ENCODE results near the gene SLBP.

SLBP gene

GRCh38 chr4:1690698-1691097 lies 21.4 kb downstream of the SLBP start:
- Histone ChIP-seq H3K36me3 (ENCODE audit: control insufficient read depth in 1 of 2, insufficient read depth in 2 of 2, low read length in 2 of 2) (peaks cover 4 to 47% of the 10 kb centered on the region in 2 donors), H3K4me3 (ENCODE audit: low read depth in 1 of 2, low read length in 2 of 2) (no peak overlapping the region), H3K9ac (ENCODE audit: low read depth in 1 of 2, low read length in 2 of 2) (no peak overlapping the region), H3K27ac (ENCODE audit: low read depth, low read length) (no peak overlapping the region), H3K27me3 (ENCODE audit: control insufficient read depth in 1 of 2, insufficient read depth in 2 of 2, low read length in 2 of 2) (no peaks in the 10 kb centered on the region), H3K4me1 (ENCODE audit: control insufficient read depth in 1 of 2, insufficient read depth in 2 of 2, low read length in 2 of 2) (no peaks in the 10 kb centered on the region), H3K9me3 (ENCODE audit: control insufficient read depth in 1 of 2, low read length in 2 of 2) (no peaks in the 10 kb centered on the region)

DNA sequence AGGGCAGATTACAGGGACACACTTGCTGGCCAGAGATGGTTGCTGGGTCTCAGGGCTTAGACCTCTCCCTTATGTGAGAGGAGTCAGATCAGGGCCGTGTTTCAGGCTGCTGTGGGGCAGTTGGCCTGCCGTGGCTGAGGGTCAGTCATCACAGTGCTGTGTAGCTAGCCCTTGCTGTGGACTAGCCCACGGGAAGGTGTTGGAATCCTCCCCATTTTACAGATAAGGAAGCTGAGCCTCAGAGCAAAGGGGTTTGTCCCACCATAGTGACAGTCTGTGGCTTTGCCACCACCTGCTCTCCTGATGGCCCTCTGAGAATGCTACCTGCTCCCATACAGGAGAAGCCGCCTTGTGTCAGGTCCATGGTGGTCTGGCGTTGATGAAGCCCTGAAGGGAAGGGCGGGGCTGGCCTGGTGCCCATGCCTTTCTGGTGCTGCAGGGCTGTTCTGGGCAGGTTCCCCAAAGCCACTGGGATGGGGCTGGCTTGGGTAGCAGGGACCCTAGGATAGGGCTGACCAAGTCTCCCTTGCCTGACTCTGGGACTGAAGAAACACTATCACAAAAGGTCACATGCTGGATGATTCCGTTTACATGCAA lies 25.6 kb downstream of the SLBP start:
- H3K27me3 ChIP-seq (ENCODE audit: control insufficient read depth in 1 of 2, insufficient read depth in 2 of 2, low read length in 2 of 2), result no peaks in the 10 kb centered on the region
- H3K4me1 ChIP-seq (ENCODE audit: control insufficient read depth in 1 of 2, insufficient read depth in 2 of 2, low read length in 2 of 2), result peaks cover 0 to 10% of the 10 kb centered on the region in 2 donors
- no peak overlapping the region for H3K27ac ChIP-seq (ENCODE audit: low read depth, low read length)
- H3K9me3 ChIP-seq (ENCODE audit: control insufficient read depth in 1 of 2, low read length in 2 of 2), result no peaks in the 10 kb centered on the region
- no peak overlapping the region for H3K9ac ChIP-seq (ENCODE audit: low read depth in 1 of 2, low read length in 2 of 2)
- H3K36me3 ChIP-seq (ENCODE audit: control insufficient read depth in 1 of 2, insufficient read depth in 2 of 2, low read length in 2 of 2), result peaks cover 0 to 13% of the 10 kb centered on the region in 2 donors
- no peak overlapping the region for H3K4me3 ChIP-seq (ENCODE audit: low read depth in 1 of 2, low read length in 2 of 2)

DNA sequence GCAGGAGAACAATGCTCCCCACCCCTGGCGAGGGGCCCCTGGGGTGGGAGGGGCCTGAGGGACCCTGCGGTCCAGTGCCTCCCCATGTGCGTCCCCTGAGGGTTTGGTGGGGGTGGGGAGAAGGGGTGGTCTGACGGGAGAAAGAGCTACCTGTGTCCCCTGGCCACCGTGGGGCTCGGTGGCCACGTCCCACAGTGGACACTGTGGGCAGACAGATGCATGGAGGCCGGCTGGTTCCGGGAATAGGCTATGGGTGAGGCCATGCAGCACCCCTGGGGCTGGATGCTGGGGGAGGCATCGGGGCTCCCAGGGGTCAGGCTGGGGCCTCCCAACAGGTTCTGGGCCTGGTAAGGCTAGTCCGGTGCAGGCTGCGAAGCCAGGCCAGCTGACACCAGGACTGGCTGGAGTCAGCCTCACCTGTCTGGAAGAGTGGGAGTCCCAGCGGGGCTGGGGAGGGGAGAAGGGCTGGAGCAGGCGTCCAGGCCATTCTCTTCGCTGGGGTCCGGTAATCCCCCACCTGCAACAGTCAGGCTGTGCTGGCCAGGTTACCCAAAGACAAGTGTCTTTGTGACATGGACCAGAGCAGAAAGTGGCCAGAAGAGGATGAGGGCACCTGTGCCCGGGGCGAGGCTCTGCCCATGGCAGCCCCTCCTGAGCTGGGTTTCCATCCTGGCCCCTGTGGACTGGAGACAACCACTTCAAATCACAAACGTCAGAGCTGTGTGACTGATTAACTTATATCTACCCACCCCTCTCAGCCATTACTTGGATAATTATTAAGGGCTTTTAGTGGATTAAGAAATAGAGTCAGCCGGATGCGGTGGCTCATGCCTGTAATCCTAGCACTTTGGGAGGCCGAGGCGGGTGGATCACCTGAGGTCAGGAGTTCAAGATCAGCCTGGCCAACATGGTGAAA lies 26.6 kb downstream of the SLBP start:
- Histone ChIP-seq H3K27ac (ENCODE audit: low read depth, low read length) (peak overlapping the region; percentile 1), H3K4me3 (ENCODE audit: low read depth in 1 of 2, low read length in 2 of 2) (peak overlapping the region; percentile 58 to 66), H3K9ac (ENCODE audit: low read depth in 1 of 2, low read length in 2 of 2) (peak overlapping the region in 1 of 2 donors; percentile 59), H3K27me3 (ENCODE audit: control insufficient read depth in 1 of 2, insufficient read depth in 2 of 2, low read length in 2 of 2) (no peaks in the 10 kb centered on the region), H3K9me3 (ENCODE audit: control insufficient read depth in 1 of 2, low read length in 2 of 2) (no peaks in the 10 kb centered on the region), H3K4me1 (ENCODE audit: control insufficient read depth in 1 of 2, insufficient read depth in 2 of 2, low read length in 2 of 2) (peaks cover 0 to 10% of the 10 kb centered on the region in 2 donors), H3K36me3 (ENCODE audit: control insufficient read depth in 1 of 2, insufficient read depth in 2 of 2, low read length in 2 of 2) (peaks cover 0 to 3% of the 10 kb centered on the region in 2 donors)

- Histone ChIP-seq H3K4me1 (ENCODE audit: control insufficient read depth in 1 of 2, insufficient read depth in 2 of 2, low read length in 2 of 2) (peaks cover 0 to 10% of the 10 kb centered on the region in 2 donors), H3K27ac (ENCODE audit: low read depth, low read length) (no peak overlapping the region), H3K4me3 (ENCODE audit: low read depth in 1 of 2, low read length in 2 of 2) (peak overlapping the region; percentile 58 to 66), H3K9me3 (ENCODE audit: control insufficient read depth in 1 of 2, low read length in 2 of 2) (no peaks in the 10 kb centered on the region), H3K36me3 (ENCODE audit: control insufficient read depth in 1 of 2, insufficient read depth in 2 of 2, low read length in 2 of 2) (no peaks in the 10 kb centered on the region), H3K27me3 (ENCODE audit: control insufficient read depth in 1 of 2, insufficient read depth in 2 of 2, low read length in 2 of 2) (no peaks in the 10 kb centered on the region), H3K9ac (ENCODE audit: low read depth in 1 of 2, low read length in 2 of 2) (peak overlapping the region; percentile 43 to 59)
These were observed 27.4 kb downstream of the SLBP start for GRCh38 chr4:1684506-1685234.

DNA sequence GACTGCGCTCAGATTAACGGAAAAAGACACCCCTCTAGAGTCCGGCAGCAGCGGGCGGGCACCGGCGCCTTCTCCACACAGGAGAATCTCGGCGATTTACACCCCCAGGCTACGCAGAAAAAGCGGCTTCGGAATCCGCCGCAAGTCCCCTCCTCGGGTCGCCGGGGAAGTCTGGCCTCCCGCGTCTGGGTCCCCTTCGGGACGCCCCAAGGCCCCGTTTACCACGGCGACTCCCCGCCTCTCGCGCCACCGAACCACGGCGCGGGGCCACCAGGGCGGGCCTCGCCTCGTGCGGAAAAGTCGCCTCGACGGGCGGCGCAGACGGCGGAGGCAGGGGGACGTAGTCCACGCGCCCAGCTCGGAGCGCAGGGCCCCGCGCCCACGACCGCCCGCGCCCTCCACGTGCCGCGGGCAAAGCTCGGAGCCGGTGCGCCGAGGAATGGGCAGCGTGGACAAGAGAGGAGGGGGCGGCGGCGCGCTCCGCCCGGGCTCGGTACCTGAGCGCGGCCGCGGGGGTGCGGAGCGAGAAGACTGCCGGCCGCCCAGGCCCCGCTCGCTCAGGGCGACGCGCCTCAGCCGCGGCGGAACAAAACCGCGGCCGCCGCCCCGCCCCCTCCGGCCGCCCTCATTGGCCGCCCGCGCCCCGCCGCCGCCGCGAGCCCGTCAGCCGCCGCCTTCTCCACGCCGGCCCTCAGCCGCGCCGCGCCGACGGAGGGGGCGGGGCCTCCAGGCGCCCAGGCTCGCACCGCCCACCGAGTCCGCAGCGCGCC lies 28.2 kb downstream of the SLBP start, which contains the start of gene FAM53A:
FAM53A (minus strand) TSS at position 578 of the 770 bp plus-strand sequence. CDS start 15,572 bp downstream, outside the sequence.
- Histone ChIP-seq H3K27ac (ENCODE audit: low read depth, low read length) (peak within 1 kb of the TSS; percentile 10), H3K9me3 (ENCODE audit: control insufficient read depth in 1 of 2, low read length in 2 of 2) (no peaks in the 10 kb centered on the region), H3K27me3 (ENCODE audit: control insufficient read depth in 1 of 2, insufficient read depth in 2 of 2, low read length in 2 of 2) (no peaks in the 10 kb centered on the region), H3K36me3 (ENCODE audit: control insufficient read depth in 1 of 2, insufficient read depth in 2 of 2, low read length in 2 of 2) (no peaks in the 10 kb centered on the region), H3K9ac (ENCODE audit: low read depth in 1 of 2, low read length in 2 of 2) (peak within 1 kb of the TSS; percentile 57 to 59), H3K4me3 (ENCODE audit: low read depth in 1 of 2, low read length in 2 of 2) (peak within 1 kb of the TSS; percentile 58 to 69), H3K4me1 (ENCODE audit: control insufficient read depth in 1 of 2, insufficient read depth in 2 of 2, low read length in 2 of 2) (peaks cover 0 to 10% of the 10 kb centered on the region in 2 donors)

GRCh38 chr4:1683261-1683735 lies 28.8 kb downstream of the SLBP start:
- H3K9ac ChIP-seq (ENCODE audit: low read depth in 1 of 2, low read length in 2 of 2), result peak overlapping the region; percentile 1 to 57
- no peaks in the 10 kb centered on the region for H3K36me3 ChIP-seq (ENCODE audit: control insufficient read depth in 1 of 2, insufficient read depth in 2 of 2, low read length in 2 of 2)
- peaks cover 0 to 10% of the 10 kb centered on the region in 2 donors for H3K4me1 ChIP-seq (ENCODE audit: control insufficient read depth in 1 of 2, insufficient read depth in 2 of 2, low read length in 2 of 2)
- H3K27me3 ChIP-seq (ENCODE audit: control insufficient read depth in 1 of 2, insufficient read depth in 2 of 2, low read length in 2 of 2), result no peaks in the 10 kb centered on the region
- no peak overlapping the region for H3K27ac ChIP-seq (ENCODE audit: low read depth, low read length)
- no peaks in the 10 kb centered on the region for H3K9me3 ChIP-seq (ENCODE audit: control insufficient read depth in 1 of 2, low read length in 2 of 2)
- peak overlapping the region; percentile 55 to 69 for H3K4me3 ChIP-seq (ENCODE audit: low read depth in 1 of 2, low read length in 2 of 2)

- Histone ChIP-seq H3K36me3 (ENCODE audit: control insufficient read depth in 1 of 2, insufficient read depth in 2 of 2, low read length in 2 of 2) (no peaks in the 10 kb centered on the region), H3K4me1 (ENCODE audit: control insufficient read depth in 1 of 2, insufficient read depth in 2 of 2, low read length in 2 of 2) (peaks cover 0 to 10% of the 10 kb centered on the region in 2 donors), H3K27ac (ENCODE audit: low read depth, low read length) (no peak overlapping the region), H3K9me3 (ENCODE audit: control insufficient read depth in 1 of 2, low read length in 2 of 2) (no peaks in the 10 kb centered on the region), H3K9ac (ENCODE audit: low read depth in 1 of 2, low read length in 2 of 2) (peak overlapping the region; percentile 1 to 57), H3K4me3 (ENCODE audit: low read depth in 1 of 2, low read length in 2 of 2) (peak overlapping the region; percentile 55 to 69), H3K27me3 (ENCODE audit: control insufficient read depth in 1 of 2, insufficient read depth in 2 of 2, low read length in 2 of 2) (no peaks in the 10 kb centered on the region)
These were observed 29.3 kb downstream of the SLBP start for GRCh38 chr4:1682860-1683259.

DNA sequence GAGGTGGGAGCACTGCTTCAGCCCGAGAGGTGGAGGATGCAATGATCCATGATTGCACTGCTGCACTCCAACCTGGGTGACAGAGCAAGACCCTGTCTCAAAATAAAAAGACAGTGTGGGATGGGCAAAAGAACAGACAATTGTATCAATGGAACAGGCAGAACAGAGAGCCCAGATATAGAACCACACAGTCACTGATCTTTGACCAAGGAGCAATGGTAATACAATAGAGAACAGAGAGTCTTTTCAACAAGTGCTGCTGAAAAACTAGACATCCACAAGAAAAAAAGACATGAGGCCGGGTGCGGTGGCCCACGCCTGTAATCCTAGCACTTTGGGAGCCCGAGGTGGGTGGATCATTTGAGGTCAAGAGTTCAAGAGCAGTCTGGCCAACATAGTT lies 33.9 kb downstream of the SLBP start:
- Histone ChIP-seq H3K27me3 (ENCODE audit: control insufficient read depth in 1 of 2, insufficient read depth in 2 of 2, low read length in 2 of 2) (no peaks in the 10 kb centered on the region), H3K9ac (ENCODE audit: low read depth in 1 of 2, low read length in 2 of 2) (no peak overlapping the region), H3K27ac (ENCODE audit: low read depth, low read length) (no peak overlapping the region), H3K9me3 (ENCODE audit: control insufficient read depth in 1 of 2, low read length in 2 of 2) (no peaks in the 10 kb centered on the region), H3K4me3 (ENCODE audit: low read depth in 1 of 2, low read length in 2 of 2) (no peak overlapping the region), H3K4me1 (ENCODE audit: control insufficient read depth in 1 of 2, insufficient read depth in 2 of 2, low read length in 2 of 2) (peaks cover 0 to 3% of the 10 kb centered on the region in 2 donors), H3K36me3 (ENCODE audit: control insufficient read depth in 1 of 2, insufficient read depth in 2 of 2, low read length in 2 of 2) (no peaks in the 10 kb centered on the region)

Measured in duodenal mucosa (tissue), 2 donors.